Muscle layer of duodenum (tissue), 2 donors: ENCODE measurements around the gene RASIP1.
"Not testable (repeated sequence)": the region's sequence is repeated elsewhere in the genome, so short reads cannot be mapped to it uniquely, and the experiment has no call there.

ENCODE experiments used
- H3K27ac ChIP-seq: one replicate; pipeline ENCODE4 v1.7.0; 2013; ENCODE audit warnings: mild to moderate bottlenecking, low read length
- H3K27me3 ChIP-seq: one replicate; pipeline ENCODE4 v1.7.0; 2013; ENCODE audit warnings: low read depth, mild to moderate bottlenecking, control low read depth, low read length
- H3K36me3 ChIP-seq, 2 donors: one replicate each; pipeline ENCODE4 v1.7.0; 2013; ENCODE audit warnings: low read length in 2 of 2, control low read depth in 1 of 2, mild to moderate bottlenecking in 1 of 2; ENCODE audit not compliant: insufficient read depth in 2 of 2, control insufficient read depth in 1 of 2
- H3K4me1 ChIP-seq, 2 donors: one replicate each; pipeline ENCODE4 v1.7.0; 2013; ENCODE audit warnings: low read length in 2 of 2, mild to moderate bottlenecking in 2 of 2, control low read depth in 1 of 2, moderate library complexity in 1 of 2; ENCODE audit not compliant: insufficient read depth in 2 of 2, control insufficient read depth in 1 of 2
- H3K4me3 ChIP-seq, 2 donors: one replicate each; pipeline ENCODE4 v1.7.0; 2013; ENCODE audit warnings: low read length in 2 of 2, low read depth in 1 of 2, mild to moderate bottlenecking in 1 of 2
- H3K9me3 ChIP-seq, 2 donors: one replicate each; pipeline ENCODE4 v1.7.0; 2013; ENCODE audit warnings: low read length in 2 of 2, control low read depth in 1 of 2, mild to moderate bottlenecking in 1 of 2; ENCODE audit not compliant: control insufficient read depth in 1 of 2
- donor health status: healthy.

RASIP1 gene

GRCh38 chr19:48695743-48696352, 44.6 kb downstream of the RASIP1 start, which contains the start of gene FUT2:
Gene FUT2, plus strand, starts transcription at chr19:48695971. Its CDS starts 6,986 bp downstream, at chr19:48702957.
- no peaks in the 10 kb centered on the region for H3K36me3 ChIP-seq
- H3K4me3 ChIP-seq, result peak within 1 kb of the TSS in 1 of 2 donors; percentile 59
- peak within 1 kb of the TSS; percentile 86 for H3K27ac ChIP-seq
- H3K9me3 ChIP-seq, result no peaks in the 10 kb centered on the region
- peaks cover 0 to 4% of the 10 kb centered on the region in 2 donors for H3K4me1 ChIP-seq
- no peaks in the 10 kb centered on the region for H3K27me3 ChIP-seq

GRCh38 chr19:48693629-48694028, 46.8 kb downstream of the RASIP1 start:
- not testable (repeated sequence) for H3K4me1 ChIP-seq, H3K27me3 ChIP-seq, H3K9me3 ChIP-seq, H3K27ac ChIP-seq, H3K4me3 ChIP-seq, H3K36me3 ChIP-seq

- Histone ChIP-seq H3K4me3 (no peak overlapping the region), H3K27me3 (no peaks in the 10 kb centered on the region), H3K4me1 (peaks cover 0 to 4% of the 10 kb centered on the region in 2 donors), H3K36me3 (no peaks in the 10 kb centered on the region), H3K9me3 (no peaks in the 10 kb centered on the region), H3K27ac (no peak overlapping the region)
Measured at GRCh38 chr19:48689449-48689848, 51.0 kb downstream of the RASIP1 start.

DNA sequence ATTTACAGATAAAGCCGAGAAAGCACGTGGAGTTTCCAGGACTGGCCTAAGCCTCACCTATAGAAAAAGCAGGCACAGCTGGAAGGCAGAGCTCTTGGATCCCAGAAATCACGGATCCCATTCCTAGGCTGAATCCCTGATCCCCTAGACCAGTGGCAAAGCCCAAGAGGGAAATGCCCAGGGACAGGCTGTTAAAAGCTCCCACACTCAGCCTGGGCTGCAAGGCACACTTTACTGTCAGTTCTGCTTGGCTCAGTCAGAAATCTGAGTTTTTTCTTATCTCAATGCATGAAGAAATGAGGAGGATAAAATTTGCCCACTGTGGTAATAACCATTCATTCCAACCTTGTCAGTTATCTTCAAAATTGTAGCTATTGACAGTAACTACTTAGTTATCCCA, 52.6 kb downstream of the RASIP1 start:
- no peak overlapping the region for H3K27ac ChIP-seq
- H3K36me3 ChIP-seq, result no peaks in the 10 kb centered on the region
- peaks cover 0 to 8% of the 10 kb centered on the region in 2 donors for H3K4me1 ChIP-seq
- no peaks in the 10 kb centered on the region for H3K27me3 ChIP-seq
- no peak overlapping the region for H3K4me3 ChIP-seq
- no peaks in the 10 kb centered on the region for H3K9me3 ChIP-seq

DNA sequence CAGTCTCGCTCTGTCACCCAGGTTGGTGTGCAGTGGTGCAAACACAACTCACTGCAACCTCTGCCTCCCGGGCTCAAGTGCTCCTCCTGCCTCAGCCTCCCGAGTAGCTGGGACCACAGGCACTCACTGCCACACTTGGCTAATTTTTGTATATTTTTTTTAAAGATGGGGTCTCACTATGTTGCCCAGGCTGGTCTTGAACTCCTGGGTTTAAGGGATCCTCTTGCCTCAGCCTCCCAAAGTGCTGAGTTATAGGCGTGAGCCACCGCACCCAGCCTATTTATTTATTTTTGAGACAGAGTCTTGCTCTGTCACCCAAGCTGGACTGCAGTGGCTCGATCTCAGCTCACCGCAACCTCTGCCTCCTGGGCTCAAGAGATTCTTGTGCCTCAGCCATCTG, 53.8 kb downstream of the RASIP1 start:
- H3K4me3 ChIP-seq, H3K36me3 ChIP-seq, H3K27ac ChIP-seq, H3K9me3 ChIP-seq, H3K27me3 ChIP-seq, H3K4me1 ChIP-seq: not testable (repeated sequence)

GRCh38 chr19:48686088-48686487, 54.3 kb downstream of the RASIP1 start:
- Histone ChIP-seq H3K4me1 (peaks cover 0 to 8% of the 10 kb centered on the region in 2 donors), H3K36me3 (no peaks in the 10 kb centered on the region), H3K27me3 (no peaks in the 10 kb centered on the region), H3K27ac (no peak overlapping the region), H3K9me3 (no peaks in the 10 kb centered on the region), H3K4me3 (no peak overlapping the region)

DNA sequence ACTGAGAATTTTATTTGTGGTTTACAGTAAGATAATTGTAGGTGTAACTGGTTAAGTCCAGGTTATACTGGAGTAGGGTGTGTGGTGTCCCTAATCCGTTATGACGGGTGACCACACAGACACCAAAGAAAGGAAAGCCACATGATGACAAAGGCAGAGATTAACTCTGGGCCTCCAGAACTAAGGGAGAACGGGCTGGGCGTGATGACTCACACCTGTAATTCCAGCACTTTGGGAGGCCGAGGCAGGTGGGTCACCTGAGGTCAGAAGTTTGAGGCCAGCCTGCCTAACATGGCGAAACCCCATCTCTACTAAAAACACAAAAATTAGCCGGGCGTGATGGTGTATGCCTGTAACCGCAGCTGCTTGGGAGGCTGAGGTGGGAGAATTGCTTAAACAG, 54.8 kb downstream of the RASIP1 start:
- Histone ChIP-seq H3K27ac (no peak overlapping the region), H3K27me3 (no peaks in the 10 kb centered on the region), H3K4me1 (peaks cover 0 to 8% of the 10 kb centered on the region in 2 donors), H3K4me3 (no peak overlapping the region), H3K36me3 (no peaks in the 10 kb centered on the region), H3K9me3 (no peaks in the 10 kb centered on the region)

DNA sequence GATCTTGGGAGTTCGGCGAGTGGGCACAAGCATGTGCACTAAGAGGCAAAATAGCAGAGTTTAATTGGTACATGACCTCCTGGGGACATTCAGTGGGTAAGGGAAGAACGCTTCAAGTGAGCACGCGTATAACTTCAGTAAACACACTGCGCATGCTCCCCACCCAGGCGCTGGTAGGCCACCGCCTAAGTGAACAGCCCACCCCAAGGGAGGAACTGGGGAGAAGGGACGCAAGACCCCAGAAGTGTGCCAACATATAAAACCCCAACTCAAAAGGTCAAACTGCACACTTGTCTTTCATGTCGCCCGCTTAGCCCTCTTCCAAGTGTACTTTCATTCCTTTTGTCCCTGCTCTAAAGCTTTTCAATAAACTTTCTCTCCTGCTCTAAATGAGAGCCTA, 57.1 kb downstream of the RASIP1 start:
- Histone ChIP-seq H3K27ac (no peak overlapping the region), H3K27me3 (no peaks in the 10 kb centered on the region), H3K4me3 (no peak overlapping the region), H3K4me1 (peaks cover 0 to 8% of the 10 kb centered on the region in 2 donors), H3K9me3 (no peaks in the 10 kb centered on the region), H3K36me3 (no peaks in the 10 kb centered on the region)

DNA sequence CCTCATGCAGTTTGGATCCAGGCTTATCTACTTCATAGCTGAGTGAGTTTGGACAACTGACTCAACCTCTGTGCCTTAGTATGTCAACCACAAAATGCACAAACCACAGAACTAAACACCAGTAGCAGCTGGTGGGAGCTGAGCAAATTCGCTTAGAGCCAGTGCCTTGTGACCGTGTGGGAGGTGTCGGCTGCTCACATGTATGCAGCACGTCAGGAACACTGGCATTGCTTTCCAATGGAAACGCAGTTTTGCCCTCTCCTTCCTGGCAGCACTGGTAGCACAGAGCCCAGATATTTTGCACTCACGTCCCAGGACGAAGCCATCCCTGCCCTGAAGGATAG, 59.3 kb downstream of the RASIP1 start:
- Histone ChIP-seq H3K4me3 (no peak overlapping the region), H3K4me1 (peaks cover 0 to 8% of the 10 kb centered on the region in 2 donors), H3K9me3 (no peaks in the 10 kb centered on the region), H3K36me3 (no peaks in the 10 kb centered on the region), H3K27ac (no peak overlapping the region), H3K27me3 (no peaks in the 10 kb centered on the region)

DNA sequence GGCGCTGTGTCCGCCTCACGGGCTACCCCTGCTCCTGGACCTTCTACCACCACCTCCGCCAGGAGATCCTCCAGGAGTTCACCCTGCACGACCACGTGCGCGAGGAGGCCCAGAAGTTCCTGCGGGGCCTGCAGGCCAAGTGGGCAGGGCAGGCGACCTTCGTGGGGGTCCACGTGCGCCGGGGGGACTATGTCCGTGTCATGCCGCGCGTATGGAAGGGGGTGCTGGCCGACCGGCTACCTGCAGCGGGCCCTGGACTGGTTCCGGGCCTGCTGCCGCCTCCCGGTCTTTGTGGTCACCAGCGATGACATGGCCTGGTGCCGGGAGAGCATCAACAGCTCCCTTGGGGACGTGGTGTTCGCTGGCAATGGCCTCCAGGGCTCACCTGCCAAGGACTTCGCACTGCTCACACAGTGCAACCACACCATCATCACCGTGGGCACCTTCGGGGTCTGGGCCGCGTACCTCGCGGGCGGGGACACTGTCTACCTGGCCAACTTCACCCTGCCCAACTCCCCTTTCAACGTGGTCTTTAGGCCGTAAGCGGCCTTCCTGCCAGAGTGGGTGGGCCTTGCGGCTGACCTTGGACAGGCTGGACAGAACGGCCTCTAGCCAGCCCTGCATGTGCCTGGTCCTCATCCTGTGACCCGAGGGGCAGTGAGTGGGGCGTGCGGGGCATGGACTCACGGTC, 59.8 kb downstream of the RASIP1 start:
- peaks cover 0 to 11% of the 10 kb centered on the region in 2 donors for H3K4me1 ChIP-seq
- no peaks in the 10 kb centered on the region for H3K27me3 ChIP-seq
- no peak overlapping the region for H3K27ac ChIP-seq

DNA sequence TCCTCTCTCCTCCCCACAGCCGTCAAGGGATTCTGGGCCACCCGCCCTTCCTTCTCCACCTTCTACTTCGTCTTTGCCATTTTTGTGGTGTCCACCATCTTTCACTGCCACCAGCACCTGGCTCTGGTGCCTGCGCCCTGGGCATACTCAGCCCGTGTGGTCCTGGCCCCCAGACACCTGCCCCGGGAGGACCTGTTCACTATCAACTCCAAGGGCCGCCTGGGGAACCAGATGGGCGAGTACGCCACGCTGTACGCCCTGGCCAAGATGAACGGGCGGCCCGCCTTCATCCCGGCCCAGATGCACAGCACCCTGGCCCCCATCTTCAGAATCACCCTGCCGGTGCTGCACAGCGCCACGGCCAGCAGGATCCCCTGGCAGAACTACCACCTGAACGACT, 60.4 kb downstream of the RASIP1 start:
- peaks cover 0 to 12% of the 10 kb centered on the region in 2 donors for H3K4me1 ChIP-seq
- not testable (repeated sequence) for H3K27me3 ChIP-seq, H3K4me3 ChIP-seq, H3K36me3 ChIP-seq, H3K9me3 ChIP-seq, H3K27ac ChIP-seq

More for the DNA sequence above, 59.8 kb downstream of the RASIP1 start:
- Histone ChIP-seq H3K36me3 (no peaks in the 10 kb centered on the region), H3K4me3 (no peak overlapping the region), H3K9me3 (no peaks in the 10 kb centered on the region)

DNA sequence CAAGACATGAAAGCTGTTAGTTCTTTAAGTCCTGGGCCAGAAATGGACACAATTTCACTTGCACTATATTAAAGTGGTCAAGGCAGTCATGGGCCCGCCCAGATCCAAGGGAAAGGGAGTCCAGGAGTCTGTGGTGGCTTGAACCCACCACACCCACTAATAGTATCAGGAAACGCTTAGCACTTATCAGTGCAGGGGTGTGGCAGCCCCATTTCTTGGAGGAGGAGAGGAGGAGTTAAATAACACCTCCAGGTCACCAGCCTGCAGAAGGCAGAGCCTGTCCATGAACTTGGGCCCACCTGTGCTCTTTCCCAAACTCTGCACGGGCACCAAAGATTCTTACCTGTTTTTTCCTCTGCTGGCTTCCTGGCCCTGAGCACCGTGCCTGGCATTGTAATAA, 62.2 kb downstream of the RASIP1 start:
- H3K36me3 ChIP-seq, result no peaks in the 10 kb centered on the region

More for the DNA sequence above, 62.2 kb downstream of the RASIP1 start:
- peaks cover 0 to 4% of the 10 kb centered on the region in 2 donors for H3K4me1 ChIP-seq
- H3K9me3 ChIP-seq, result no peaks in the 10 kb centered on the region
- H3K27ac ChIP-seq, result peak overlapping the region; percentile 63
- no peaks in the 10 kb centered on the region for H3K27me3 ChIP-seq
- H3K4me3 ChIP-seq, result no peak overlapping the region
